GM13976 (cell line): ENCODE measurements around the gene RNF213.

Experiments
- DNase-seq: peaks from one replicate; pipeline ENCODE4 v3.0.0; 2012; ENCODE audit warnings: low spot score
- CTCF ChIP-seq: IDR thresholded peaks from 2 replicates; pipeline ENCODE4 v1.5.1; 2012; ENCODE audit warnings: borderline replicate concordance, mild to moderate bottlenecking; ENCODE audit not compliant: insufficient read depth; ENCODE audit errors: extremely low read depth, missing control alignments, control extremely low read depth
- in situ Hi-C: fragments of 300-500 bp; cut with MboI; formaldehyde crosslinking; loops from one replicate; pipeline ENCODE4 v1.12.0; 2022; ENCODE audit warnings: low sequenced_read_pairs, mixed read lengths, inconsistent platforms; ENCODE audit not compliant: unreplicated experiment

Gene RNF213

GRCh38 chr17:80283116-80283852 is 22.6 kb downstream of the RNF213 start:
- in situ Hi-C loops = no loop called here
- no peak for DNase-seq
- TF ChIP-seq CTCF = no peak

GRCh38 chr17:80284631-80285030 is 24.0 kb downstream of the RNF213 start:
- no peak for DNase-seq
- in situ Hi-C loops = no loop called here
- no peak for TF ChIP-seq CTCF

- no peak for DNase-seq
- TF ChIP-seq CTCF = no peak
- in situ Hi-C loops = no loop called here
Measured at GRCh38 chr17:80285237-80285920, 24.7 kb downstream of the RNF213 start.

- no peak for TF ChIP-seq CTCF
- in situ Hi-C loops = no loop called here
- DNase-seq = no peak
Measured at GRCh38 chr17:80286638-80286960, 25.9 kb downstream of the RNF213 start.

- TF ChIP-seq CTCF = no peak
- no peak for DNase-seq
- in situ Hi-C loops = no loop called here
Measured at GRCh38 chr17:80287038-80287437, 26.4 kb downstream of the RNF213 start.

GRCh38 chr17:80287806-80288567 is 27.3 kb downstream of the RNF213 start:
- no peak for DNase-seq
- in situ Hi-C loops = no loop called here
- no peak for TF ChIP-seq CTCF
